ENCODE measurements around the gene HSBP1L1. TPM values are rescaled to one million over a fixed set of nuclear protein-coding genes. Genes with fewer than 3 reads are reported as not detected.
"Not testable (repeated sequence)": the region's sequence is repeated elsewhere in the genome, so short reads cannot be mapped to it uniquely, and the experiment has no call there.

Gene HSBP1L1
- total RNA-seq, 1 donor: 22.0 TPM

DNA sequence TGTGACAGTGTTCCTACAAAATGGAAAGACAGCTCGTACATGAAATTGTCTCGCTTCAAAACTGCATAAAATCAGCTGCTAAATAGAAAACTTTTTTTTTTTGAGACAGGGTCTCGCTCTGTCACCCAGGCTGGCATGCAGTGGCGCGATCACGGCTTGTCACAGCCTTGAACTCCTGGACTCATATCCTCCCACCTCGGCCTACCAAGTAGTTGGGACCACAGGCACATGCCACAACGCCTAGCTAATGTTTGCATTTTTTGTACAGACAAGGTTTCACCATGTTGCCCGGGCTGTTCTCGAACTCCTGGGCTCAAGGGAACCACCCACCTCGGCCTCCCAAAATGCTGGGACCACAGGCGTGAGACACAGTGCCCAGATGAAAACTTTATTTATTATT is 20.7 kb downstream of the HSBP1L1 start:
- no peak for DNase-seq (ENCODE audit: low read depth)
- no peak overlapping the region for H3K4me3 ChIP-seq (ENCODE audit: low read depth, low read length)
- TF ChIP-seq CTCF (IDR thresholded peaks at IDR 0.05; ENCODE audit: insufficient read depth, low read depth, low read length): no peak

DNA sequence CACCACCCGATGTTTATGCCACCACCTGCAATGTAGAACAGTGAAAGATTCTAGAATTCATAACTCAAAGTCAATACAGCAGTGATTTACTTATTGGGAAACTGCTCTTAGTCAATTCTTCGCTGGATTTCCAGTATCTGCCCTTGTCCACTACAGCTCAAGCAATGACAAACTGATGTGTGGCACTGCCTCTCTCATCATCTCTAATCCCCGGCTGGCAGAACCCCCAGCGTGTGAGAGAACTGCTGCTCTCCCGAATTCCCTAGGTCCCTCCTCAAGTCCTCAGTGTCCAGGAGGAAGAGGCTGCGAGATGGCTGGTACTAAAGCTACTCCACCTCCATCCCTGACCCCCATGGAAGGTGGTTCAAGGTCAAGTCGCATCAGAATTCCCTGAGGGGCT is 22.3 kb downstream of the HSBP1L1 start:
- DNase-seq (ENCODE audit: low read depth): no peak
- H3K4me3 ChIP-seq (ENCODE audit: low read depth, low read length): peak overlapping the region; percentile 94
- TF ChIP-seq CTCF (IDR thresholded peaks at IDR 0.05; ENCODE audit: insufficient read depth, low read depth, low read length): no peak

GRCh38 chr18:79987566-79987965 is 23.1 kb downstream of the HSBP1L1 start:
- TF ChIP-seq CTCF (IDR thresholded peaks at IDR 0.05; ENCODE audit: insufficient read depth, low read depth, low read length): no peak
- DNase-seq (ENCODE audit: low read depth): peak; percentile 28
- peak overlapping the region; percentile 94 for H3K4me3 ChIP-seq (ENCODE audit: low read depth, low read length)

- H3K4me3 ChIP-seq (ENCODE audit: low read depth, low read length): peak overlapping the region; percentile 94
- DNase-seq (ENCODE audit: low read depth): peak; percentile 51
- peak; percentile 40 for TF ChIP-seq CTCF (IDR thresholded peaks at IDR 0.05; ENCODE audit: insufficient read depth, low read depth, low read length)
These were observed 23.6 kb downstream of the HSBP1L1 start for GRCh38 chr18:79988071-79988450.

DNA sequence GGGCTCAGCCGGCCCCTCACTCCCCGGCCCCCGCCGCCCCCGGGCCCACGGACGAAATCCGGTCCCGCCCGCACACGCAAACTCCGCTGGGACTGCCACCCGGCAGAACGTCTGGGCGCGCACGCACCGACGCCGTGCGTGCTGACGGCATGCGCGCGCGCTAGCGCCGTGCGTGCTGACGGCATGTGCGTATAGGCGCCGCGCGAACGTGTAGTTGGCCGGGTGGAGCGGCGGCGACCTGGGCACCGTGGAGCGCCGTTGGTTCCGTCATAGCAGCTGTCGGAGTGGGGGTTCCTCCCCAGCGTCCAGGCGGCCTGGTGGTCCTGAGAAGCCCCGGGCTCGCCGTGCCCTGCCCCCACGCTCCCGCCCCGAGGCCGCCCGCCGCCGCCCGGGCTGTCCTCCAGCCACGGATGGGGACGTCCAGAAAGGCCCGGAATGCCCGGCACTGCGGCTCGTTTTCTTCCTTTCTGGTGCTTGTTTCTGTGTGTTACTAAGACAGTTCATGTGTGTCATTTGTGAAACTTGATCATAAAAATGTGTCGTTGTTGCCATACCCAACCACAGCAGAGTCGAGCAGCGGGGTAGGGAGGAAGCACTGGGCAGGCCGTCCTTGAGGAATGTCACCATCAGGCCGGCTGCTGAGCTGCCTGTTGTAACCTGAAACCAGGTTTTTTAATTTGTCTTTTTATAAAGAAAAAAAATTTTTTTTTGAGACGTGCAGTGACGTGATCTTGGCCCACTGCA is 24.2 kb downstream of the HSBP1L1 start, which contains the start of gene TXNL4A:
TSS of gene TXNL4A (minus strand) at position 113 of the 744 bp plus-strand sequence. CDS start 171 bp downstream, outside the sequence.
- peak; percentile 85 for DNase-seq (ENCODE audit: low read depth)
- TF ChIP-seq CTCF (IDR thresholded peaks at IDR 0.05; ENCODE audit: insufficient read depth, low read depth, low read length): no peak
- H3K4me3 ChIP-seq (ENCODE audit: low read depth, low read length): peak within 1 kb of the TSS; percentile 94

GRCh38 chr18:79989195-79989497 is 24.7 kb downstream of the HSBP1L1 start:
- DNase-seq (ENCODE audit: low read depth): no peak
- no peak for TF ChIP-seq CTCF (IDR thresholded peaks at IDR 0.05; ENCODE audit: insufficient read depth, low read depth, low read length)
- peak overlapping the region; percentile 94 for H3K4me3 ChIP-seq (ENCODE audit: low read depth, low read length)

GRCh38 chr18:79991494-79991893 is 27.1 kb downstream of the HSBP1L1 start:
- no peak overlapping the region for H3K4me3 ChIP-seq (ENCODE audit: low read depth, low read length)
- no peak for TF ChIP-seq CTCF (IDR thresholded peaks at IDR 0.05; ENCODE audit: insufficient read depth, low read depth, low read length)
- no peak for DNase-seq (ENCODE audit: low read depth)

- DNase-seq (ENCODE audit: low read depth); H3K4me3 ChIP-seq (ENCODE audit: low read depth, low read length): not testable (repeated sequence)
These were observed 35.3 kb downstream of the HSBP1L1 start for GRCh38 chr18:79999701-80000100.
